WTC11 (cell line): ENCODE measurements around the gene NOTCH2. TPM values are rescaled to one million over a fixed set of nuclear protein-coding genes. Genes with fewer than 3 reads are reported as not detected.

Source experiments
- ATAC-seq: fragments of 200-7000 bp; cut with Tn5 transposase; 2 replicates; pipeline ENCODE4 v1.10.0; 2021; ENCODE audit warnings: mild to moderate bottlenecking, moderate library complexity
- CTCF ChIA-PET: fragments of 300-600 bp; sonication (Branson Sonifier 250); formaldehyde crosslinking; loops from one replicate; lab custom pipeline; 2021; ENCODE audit warnings: antibody characterized with exemption; lab: Charles Lee
- POLR2A ChIA-PET: fragments of 350-600 bp; sonication (Branson Sonifier 250); formaldehyde crosslinking; loops from one replicate; lab custom pipeline; 2021; ENCODE audit warnings: antibody characterized with exemption; lab: Charles Lee
- DNase-seq: peaks from one replicate; pipeline ENCODE4 v3.0.0; 2021; ENCODE audit warnings: low spot score
- H3K27ac Mint-ChIP-seq: 2 replicates; pipeline ENCODE4 v1.8.0; 2021; ENCODE audit warnings: mixed read lengths
- H3K27me3 Mint-ChIP-seq: 2 replicates; pipeline ENCODE4 v1.8.0; 2021; ENCODE audit warnings: low read depth, mild to moderate bottlenecking, moderate library complexity, mixed read lengths
- H3K36me3 Mint-ChIP-seq: 2 replicates; pipeline ENCODE4 v1.8.0; 2021; ENCODE audit warnings: mixed read lengths
- H3K4me1 Mint-ChIP-seq: 2 replicates; pipeline ENCODE4 v1.8.0; 2022; ENCODE audit warnings: mixed read lengths
- H3K4me3 Mint-ChIP-seq: 2 replicates; pipeline ENCODE4 v1.8.0; 2021; ENCODE audit warnings: mild to moderate bottlenecking, moderate library complexity, mixed read lengths
- H3K9me3 Mint-ChIP-seq: 2 replicates; pipeline ENCODE4 v1.8.0; 2021; ENCODE audit warnings: mixed read lengths
- AR ChIP-seq: fragments of 250-450 bp; sonication (Bioruptor Pico); IDR thresholded peaks from 2 replicates; pipeline ENCODE4 v1.9.0; 2021; ENCODE audit warnings: mild to moderate bottlenecking
- CTCF ChIP-seq: fragments of 200-600 bp; IDR thresholded peaks from 2 replicates; pipeline ENCODE4 v1.8.0; 2022; ENCODE audit warnings: antibody characterized with exemption
- HMGA2 ChIP-seq: fragments of 250-450 bp; sonication (Bioruptor Pico); IDR thresholded peaks from 2 replicates; pipeline ENCODE4 v1.4.0; 2021; ENCODE audit warnings: mild to moderate bottlenecking, moderate library complexity
- HMGXB4 ChIP-seq: sonication (generic); formaldehyde crosslinking; IDR thresholded peaks from 2 replicates; pipeline ENCODE4 v1.8.1; 2023; ENCODE audit warnings: mild to moderate bottlenecking, moderate library complexity, missing genetic modification reagents
- KAT7 ChIP-seq: sonication (generic); formaldehyde crosslinking; IDR thresholded peaks from 2 replicates; pipeline ENCODE4 v1.8.1; 2023; ENCODE audit warnings: missing genetic modification reagents, mild to moderate bottlenecking, borderline replicate concordance
- MYBL2 ChIP-seq: sonication (generic); formaldehyde crosslinking; IDR thresholded peaks from 2 replicates; pipeline ENCODE4 v1.8.1; 2023; ENCODE audit warnings: mild to moderate bottlenecking, moderate library complexity, missing genetic modification reagents
- NFATC4 ChIP-seq: fragments of 250-450 bp; sonication (Bioruptor Pico); IDR thresholded peaks from 2 replicates; pipeline ENCODE4 v1.9.0; 2021; ENCODE audit warnings: mild to moderate bottlenecking
- NR3C1 ChIP-seq: sonication (generic); formaldehyde crosslinking; conservative IDR thresholded peaks from 2 replicates; pipeline ENCODE4 v1.8.1; 2023; ENCODE audit warnings: low read depth, mild to moderate bottlenecking, missing genetic modification reagents
- RELA ChIP-seq: sonication (generic); formaldehyde crosslinking; IDR thresholded peaks from 2 replicates; pipeline ENCODE4 v1.8.1; 2022; ENCODE audit warnings: missing genetic modification reagents, mild to moderate bottlenecking, borderline replicate concordance
- SMAD3 ChIP-seq: sonication (generic); formaldehyde crosslinking; IDR thresholded peaks from 2 replicates; pipeline ENCODE4 v1.8.0; 2022; ENCODE audit warnings: missing genetic modification reagents, mild to moderate bottlenecking, borderline replicate concordance
- TCF7 ChIP-seq: sonication (generic); formaldehyde crosslinking; IDR thresholded peaks from 2 replicates; pipeline ENCODE4 v1.8.0; 2022; ENCODE audit warnings: mild to moderate bottlenecking, low read depth, missing genetic modification reagents, moderate library complexity
- ZBTB21 ChIP-seq: sonication (generic); formaldehyde crosslinking; IDR thresholded peaks from 2 replicates; pipeline ENCODE4 v1.8.1; 2023; ENCODE audit warnings: mild to moderate bottlenecking, missing genetic modification reagents, borderline replicate concordance
- ZNF396 ChIP-seq: fragments of 250-450 bp; sonication (Bioruptor Pico); IDR thresholded peaks from 2 replicates; pipeline ENCODE4 v1.8.0; 2021; ENCODE audit warnings: mild to moderate bottlenecking, moderate library complexity, borderline replicate concordance
- ZNF532 ChIP-seq: fragments of 250-450 bp; sonication (Bioruptor Pico); IDR thresholded peaks from 2 replicates; pipeline ENCODE4 v1.9.0; 2021; ENCODE audit warnings: mild to moderate bottlenecking, borderline replicate concordance
- ZSCAN18 ChIP-seq: fragments of 250-450 bp; sonication (Bioruptor Pico); IDR thresholded peaks from 2 replicates; pipeline ENCODE4 v2.1.2; 2022; ENCODE audit warnings: mild to moderate bottlenecking, moderate library complexity
- total RNA-seq: library from RNA; stranded (reverse); gene quantifications from 3 replicates; pipeline ENCODE4 v1.2.3, GENCODE V29; 2021
- TF ChIP-seq, protein P1 (sequence below): sonication (generic); formaldehyde crosslinking; IDR thresholded peaks from 2 replicates; pipeline ENCODE4 v1.8.1; 2023; ENCODE audit warnings: mild to moderate bottlenecking, missing genetic modification reagents

The NOTCH2 gene
- total RNA-seq, 1 experiment from 2014 or later, result 60.9 TPM

DNA sequence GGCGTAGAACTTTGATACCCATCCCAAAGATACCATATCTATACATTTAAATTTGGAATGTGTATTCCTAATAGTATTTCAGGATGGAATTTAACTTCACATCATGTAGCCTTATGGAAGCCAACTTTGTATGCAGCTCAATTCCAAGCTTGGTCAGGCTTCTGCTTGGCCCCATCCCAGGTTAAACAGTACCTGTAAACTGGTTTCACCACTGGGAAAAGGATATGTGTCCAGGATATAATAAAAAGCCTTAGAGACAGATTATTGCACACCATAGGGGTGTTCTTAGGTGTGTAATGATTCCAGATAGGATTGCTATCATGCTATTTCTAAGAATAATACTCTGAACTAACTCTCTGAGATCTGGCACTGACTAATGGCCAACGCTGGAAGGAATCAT, 201.3 kb downstream of the NOTCH2 start:
- H3K27me3 Mint-ChIP-seq, result peaks cover 6% of the 10 kb centered on the region
- no peaks in the 10 kb centered on the region for H3K36me3 Mint-ChIP-seq
- ChIA-PET POLR2A (no interaction called here), CTCF (interaction anchor here (1.1 to 4.3 kb wide), 4 partner anchors 28 to 257 kb away, joined by 3 to 18 read pairs (median 5); partner anchors contain the start of gene ADAM30)
- no peak overlapping the region for H3K27ac Mint-ChIP-seq
- no peak for TF ChIP-seq ZBTB21 (CRISPR knock-in tag)
- TF ChIP-seq CTCF, result no peak
- H3K9me3 Mint-ChIP-seq, result no peaks in the 10 kb centered on the region
- DNase-seq (no peak), ATAC-seq (no peak)
- no peak overlapping the region for H3K4me3 Mint-ChIP-seq
- peaks cover 4% of the 10 kb centered on the region for H3K4me1 Mint-ChIP-seq

DNA sequence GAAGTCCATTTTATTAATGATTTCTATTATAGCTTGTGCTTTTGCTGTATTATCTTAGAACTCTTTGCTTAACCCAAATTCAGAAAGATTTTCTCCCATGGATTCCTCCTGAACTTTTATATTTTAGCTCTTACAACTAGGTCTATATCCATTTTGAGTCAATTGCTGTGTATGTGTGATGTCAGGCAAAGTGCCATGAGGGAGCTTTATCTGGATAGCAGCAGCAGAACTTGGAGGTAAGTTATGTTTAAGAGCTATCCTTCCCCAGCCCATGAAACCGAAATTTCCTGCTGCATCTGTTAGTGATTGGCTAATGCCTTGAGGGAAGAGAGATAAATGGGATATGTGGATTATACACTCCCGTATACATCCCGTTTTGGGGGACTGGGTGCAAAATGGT, 203.0 kb downstream of the NOTCH2 start:
- H3K27ac Mint-ChIP-seq, result no peak overlapping the region

GRCh38 chr1:119865627-119866026, 203.8 kb downstream of the NOTCH2 start:
- no peak overlapping the region for H3K4me3 Mint-ChIP-seq
- peaks cover 6% of the 10 kb centered on the region for H3K27me3 Mint-ChIP-seq
- no peak for ATAC-seq
- H3K4me1 Mint-ChIP-seq, result no peaks in the 10 kb centered on the region
- H3K27ac Mint-ChIP-seq, result no peak overlapping the region
- DNase-seq, result no peak
- no peaks in the 10 kb centered on the region for H3K9me3 Mint-ChIP-seq
- ChIA-PET POLR2A (no interaction called here), CTCF (interaction anchor here (0.9 kb wide), 1 partner anchor 20 kb away, joined by 3 read pairs; no protein-coding TSS in a partner anchor)
- no peaks in the 10 kb centered on the region for H3K36me3 Mint-ChIP-seq
- TF ChIP-seq HMGA2 (CRISPR knock-in tag) (no peak), HMGXB4 (CRISPR knock-in tag) (no peak), ZNF396 (CRISPR knock-in tag) (no peak), KAT7 (CRISPR knock-in tag) (no peak), ZSCAN18 (CRISPR knock-in tag) (no peak), SMAD3 (CRISPR knock-in tag) (no peak), AR (CRISPR knock-in tag) (no peak)
- TF ChIP-seq, protein P1, sequence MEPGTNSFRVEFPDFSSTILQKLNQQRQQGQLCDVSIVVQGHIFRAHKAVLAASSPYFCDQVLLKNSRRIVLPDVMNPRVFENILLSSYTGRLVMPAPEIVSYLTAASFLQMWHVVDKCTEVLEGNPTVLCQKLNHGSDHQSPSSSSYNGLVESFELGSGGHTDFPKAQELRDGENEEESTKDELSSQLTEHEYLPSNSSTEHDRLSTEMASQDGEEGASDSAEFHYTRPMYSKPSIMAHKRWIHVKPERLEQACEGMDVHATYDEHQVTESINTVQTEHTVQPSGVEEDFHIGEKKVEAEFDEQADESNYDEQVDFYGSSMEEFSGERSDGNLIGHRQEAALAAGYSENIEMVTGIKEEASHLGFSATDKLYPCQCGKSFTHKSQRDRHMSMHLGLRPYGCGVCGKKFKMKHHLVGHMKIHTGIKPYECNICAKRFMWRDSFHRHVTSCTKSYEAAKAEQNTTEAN (CRISPR knock-in tag), result no peak

More for the DNA sequence above, 203.0 kb downstream of the NOTCH2 start:
- ATAC-seq (no peak), DNase-seq (no peak)
- peaks cover 6% of the 10 kb centered on the region for H3K27me3 Mint-ChIP-seq
- no peak overlapping the region for H3K4me3 Mint-ChIP-seq
- ChIA-PET POLR2A (no interaction called here), CTCF (interaction anchor here (1.4 kb wide), 1 partner anchor 19 kb away, joined by 5 read pairs; no protein-coding TSS in a partner anchor)
- no peaks in the 10 kb centered on the region for H3K9me3 Mint-ChIP-seq
- TF ChIP-seq NFATC4 (CRISPR knock-in tag) (no peak), MYBL2 (CRISPR knock-in tag) (no peak), RELA (CRISPR knock-in tag) (no peak), TCF7 (CRISPR knock-in tag) (no peak), ZNF532 (no peak), NR3C1 (no peak), HMGA2 (CRISPR knock-in tag) (no peak)
- peaks cover 4% of the 10 kb centered on the region for H3K4me1 Mint-ChIP-seq
- no peaks in the 10 kb centered on the region for H3K36me3 Mint-ChIP-seq
